Peyer's patch (tissue), 4 donors: ENCODE data around the gene FGD5.

Experiments used
- POLR2A ChIP-seq, 2 donors: fragments of 450-650 bp; IDR thresholded peaks; one replicate each; pipeline ENCODE4 v1.5.1; 2017; ENCODE audit warnings: antibody characterized with exemption in 2 of 2, mild to moderate bottlenecking in 2 of 2, moderate library complexity in 2 of 2
- TF ChIP-seq, protein P1 (sequence below), 6 experiments: fragments of 450-650 bp in 4 of 6; fragments of 200-600 bp in 2 of 6; sonication (generic) in 1 of 6; IDR thresholded peaks; one replicate each; pipeline ENCODE4 v1.5.1; 2017 to 2019; ENCODE audit warnings: antibody characterized with exemption in 6 of 6, mild to moderate bottlenecking in 3 of 6, moderate library complexity in 1 of 6

DNA sequence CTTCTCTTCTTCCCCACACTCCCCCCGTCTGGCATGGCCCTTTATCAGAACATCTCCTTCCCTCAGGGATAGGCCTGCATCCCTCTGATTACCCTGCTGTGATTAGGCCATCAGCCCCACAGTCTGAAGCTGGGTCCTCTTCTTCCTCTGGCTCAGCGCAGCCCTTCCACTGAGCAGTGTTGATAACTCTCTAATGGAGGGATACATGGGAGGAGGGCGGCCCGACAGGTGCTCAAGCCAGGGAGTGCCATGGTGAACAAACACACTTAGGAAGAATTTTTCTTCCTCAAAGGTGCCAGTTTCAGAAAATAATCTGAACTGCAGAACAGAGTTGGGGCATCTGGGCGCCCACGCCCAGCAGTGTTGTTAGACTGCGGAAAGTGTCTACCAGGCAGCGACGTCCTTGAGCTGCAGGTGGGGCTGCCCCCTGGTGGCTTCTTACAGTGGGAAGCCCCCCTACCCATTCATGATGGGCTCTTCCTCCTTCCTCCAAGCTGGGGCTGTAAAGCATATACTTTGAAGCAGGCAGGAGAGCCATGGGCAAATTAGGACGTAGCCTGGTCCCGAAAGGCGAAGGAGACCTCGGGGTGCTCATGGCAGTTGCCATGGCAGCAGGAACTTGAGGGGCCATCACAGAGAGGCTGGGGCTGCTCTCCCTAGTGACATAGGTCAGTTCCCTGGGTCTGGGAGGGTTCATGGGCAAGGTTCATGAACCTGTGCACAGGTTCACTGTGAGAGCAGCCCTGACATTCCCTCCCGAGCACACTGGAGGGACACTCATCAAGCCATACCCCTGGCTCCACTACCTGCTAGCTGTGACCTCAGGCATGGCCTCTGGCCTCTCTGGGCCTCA, 95.4 kb downstream of the FGD5 start:
- TF ChIP-seq POLR2A (IDR thresholded peaks at IDR 0.05), result no peak
- TF ChIP-seq, protein P1, sequence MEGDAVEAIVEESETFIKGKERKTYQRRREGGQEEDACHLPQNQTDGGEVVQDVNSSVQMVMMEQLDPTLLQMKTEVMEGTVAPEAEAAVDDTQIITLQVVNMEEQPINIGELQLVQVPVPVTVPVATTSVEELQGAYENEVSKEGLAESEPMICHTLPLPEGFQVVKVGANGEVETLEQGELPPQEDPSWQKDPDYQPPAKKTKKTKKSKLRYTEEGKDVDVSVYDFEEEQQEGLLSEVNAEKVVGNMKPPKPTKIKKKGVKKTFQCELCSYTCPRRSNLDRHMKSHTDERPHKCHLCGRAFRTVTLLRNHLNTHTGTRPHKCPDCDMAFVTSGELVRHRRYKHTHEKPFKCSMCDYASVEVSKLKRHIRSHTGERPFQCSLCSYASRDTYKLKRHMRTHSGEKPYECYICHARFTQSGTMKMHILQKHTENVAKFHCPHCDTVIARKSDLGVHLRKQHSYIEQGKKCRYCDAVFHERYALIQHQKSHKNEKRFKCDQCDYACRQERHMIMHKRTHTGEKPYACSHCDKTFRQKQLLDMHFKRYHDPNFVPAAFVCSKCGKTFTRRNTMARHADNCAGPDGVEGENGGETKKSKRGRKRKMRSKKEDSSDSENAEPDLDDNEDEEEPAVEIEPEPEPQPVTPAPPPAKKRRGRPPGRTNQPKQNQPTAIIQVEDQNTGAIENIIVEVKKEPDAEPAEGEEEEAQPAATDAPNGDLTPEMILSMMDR (IDR thresholded peaks at IDR 0.05), result no peak
